Upper lobe of left lung (tissue), 4 donors: ENCODE data around the gene KRTAP5-6.
"Not testable (repeated sequence)": the region's sequence is repeated elsewhere in the genome, so short reads cannot be mapped to it uniquely, and the experiment has no call there.

Experiments used
- EP300 ChIP-seq, 4 donors: sonication (generic); formaldehyde crosslinking; IDR thresholded peaks; one replicate each; pipeline ENCODE4 v1.5.1; 2017; ENCODE audit warnings: antibody characterized with exemption in 4 of 4, control low read depth in 2 of 4
- POLR2A ChIP-seq, 4 donors: fragments of 450-650 bp; IDR thresholded peaks; one replicate each; pipeline ENCODE4 v1.5.1; 2016 to 2017; ENCODE audit warnings: antibody characterized with exemption in 4 of 4, mild to moderate bottlenecking in 2 of 4
- POLR2AphosphoS5 ChIP-seq, 2 donors: sonication (generic); formaldehyde crosslinking; IDR thresholded peaks; one replicate each; pipeline ENCODE4 v1.5.1; 2017; ENCODE audit warnings: antibody characterized with exemption in 2 of 2
- TF ChIP-seq, protein P1 (sequence below), 6 experiments: fragments of 450-650 bp in 4 of 6; fragments of 200-600 bp in 2 of 6; sonication (generic) in 2 of 6; IDR thresholded peaks; one replicate each; pipeline ENCODE4 v1.5.1; 2016 to 2019; ENCODE audit warnings: antibody characterized with exemption in 6 of 6

GRCh38 chr11:1684886-1685874 lies 11.8 kb upstream of the KRTAP5-6 start:
- TF ChIP-seq POLR2AphosphoS5, POLR2A, EP300 (IDR thresholded peaks at IDR 0.05): not testable (repeated sequence)
- TF ChIP-seq, protein P1, sequence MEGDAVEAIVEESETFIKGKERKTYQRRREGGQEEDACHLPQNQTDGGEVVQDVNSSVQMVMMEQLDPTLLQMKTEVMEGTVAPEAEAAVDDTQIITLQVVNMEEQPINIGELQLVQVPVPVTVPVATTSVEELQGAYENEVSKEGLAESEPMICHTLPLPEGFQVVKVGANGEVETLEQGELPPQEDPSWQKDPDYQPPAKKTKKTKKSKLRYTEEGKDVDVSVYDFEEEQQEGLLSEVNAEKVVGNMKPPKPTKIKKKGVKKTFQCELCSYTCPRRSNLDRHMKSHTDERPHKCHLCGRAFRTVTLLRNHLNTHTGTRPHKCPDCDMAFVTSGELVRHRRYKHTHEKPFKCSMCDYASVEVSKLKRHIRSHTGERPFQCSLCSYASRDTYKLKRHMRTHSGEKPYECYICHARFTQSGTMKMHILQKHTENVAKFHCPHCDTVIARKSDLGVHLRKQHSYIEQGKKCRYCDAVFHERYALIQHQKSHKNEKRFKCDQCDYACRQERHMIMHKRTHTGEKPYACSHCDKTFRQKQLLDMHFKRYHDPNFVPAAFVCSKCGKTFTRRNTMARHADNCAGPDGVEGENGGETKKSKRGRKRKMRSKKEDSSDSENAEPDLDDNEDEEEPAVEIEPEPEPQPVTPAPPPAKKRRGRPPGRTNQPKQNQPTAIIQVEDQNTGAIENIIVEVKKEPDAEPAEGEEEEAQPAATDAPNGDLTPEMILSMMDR (IDR thresholded peaks at IDR 0.05): not testable (repeated sequence)
